GM18909 (cell line): ENCODE measurements around the gene ANTXR1.
"Not testable (repeated sequence)": the region's sequence is repeated elsewhere in the genome, so short reads cannot be mapped to it uniquely, and the experiment has no call there.

Source experiments
- ATAC-seq: cut with Tn5 transposase; IDR thresholded peaks from one replicate; pipeline ENCODE4 v1.9.1; 2021; ENCODE audit warnings: mild to moderate bottlenecking; ENCODE audit not compliant: unreplicated experiment, poor library complexity

Gene ANTXR1

GRCh38 chr2:69171897-69172525 lies 159.0 kb downstream of the ANTXR1 start:
- no peak for ATAC-seq

- no peak for ATAC-seq
Observed at GRCh38 chr2:69173706-69174105, 160.7 kb downstream of the ANTXR1 start.

- ATAC-seq: not testable (repeated sequence)
Observed at GRCh38 chr2:69174211-69174610, 161.2 kb downstream of the ANTXR1 start.

GRCh38 chr2:69175790-69176715 lies 163.1 kb downstream of the ANTXR1 start:
- ATAC-seq: no peak

- no peak for ATAC-seq
Observed at GRCh38 chr2:69177063-69177771, 164.2 kb downstream of the ANTXR1 start.

- ATAC-seq: no peak
Observed at GRCh38 chr2:69177785-69178636, 165.0 kb downstream of the ANTXR1 start.

- no peak for ATAC-seq
Observed at GRCh38 chr2:69178756-69179155, 165.8 kb downstream of the ANTXR1 start.

- no peak for ATAC-seq
Observed at GRCh38 chr2:69180227-69180626, 167.2 kb downstream of the ANTXR1 start.

- no peak for ATAC-seq
Observed at GRCh38 chr2:69180974-69181373, 168.0 kb downstream of the ANTXR1 start.

GRCh38 chr2:69181806-69182427 lies 168.9 kb downstream of the ANTXR1 start:
- ATAC-seq: no peak

GRCh38 chr2:69183659-69184058 lies 170.7 kb downstream of the ANTXR1 start:
- ATAC-seq: no peak

- ATAC-seq: no peak
Observed at GRCh38 chr2:69184224-69184623, 171.2 kb downstream of the ANTXR1 start.

- no peak for ATAC-seq
Observed at GRCh38 chr2:69185807-69186206, 172.8 kb downstream of the ANTXR1 start.

GRCh38 chr2:69186614-69187013 lies 173.6 kb downstream of the ANTXR1 start:
- ATAC-seq: no peak

- ATAC-seq: no peak
Observed at GRCh38 chr2:69188182-69188900, 175.4 kb downstream of the ANTXR1 start.

- ATAC-seq: no peak
Observed at GRCh38 chr2:69190743-69191404, 177.9 kb downstream of the ANTXR1 start.

- ATAC-seq: no peak
Observed at GRCh38 chr2:69191634-69192033, 178.7 kb downstream of the ANTXR1 start.

GRCh38 chr2:69192176-69192945 lies 179.4 kb downstream of the ANTXR1 start:
- no peak for ATAC-seq
